B cell (primary cell): Measurements from ENCODE around the gene ESPL1. TPM values are rescaled to one million over a fixed set of nuclear protein-coding genes. Genes with fewer than 3 reads are reported as not detected.

Source experiments
- ATAC-seq: fragments of 200-7000 bp; cut with Tn5 transposase; one replicate; pipeline ENCODE4 v1.10.0; 2021; ENCODE audit warnings: low read depth, mild to moderate bottlenecking, moderate number of reproducible peaks, moderate library complexity
- CTCF ChIA-PET: fragments of 350-600 bp; sonication (Branson Sonifier 250); formaldehyde crosslinking; loops from one replicate; lab custom pipeline; 2021; ENCODE audit warnings: antibody characterized with exemption, inconsistent platforms; lab: Charles Lee
- POLR2A ChIA-PET: fragments of 350-600 bp; sonication (Branson Sonifier 250); formaldehyde crosslinking; loops from one replicate; lab custom pipeline; 2021; ENCODE audit warnings: antibody characterized with exemption; lab: Charles Lee
- DNase-seq: peaks from one replicate; pipeline ENCODE4 v3.0.0; 2013
- H2AFZ ChIP-seq: 2 replicates; pipeline ENCODE4 v1.6.1; 2012; ENCODE audit warnings: mild to moderate bottlenecking, low read depth, low read length; ENCODE audit not compliant: insufficient read depth, poor library complexity, severe bottlenecking
- H3K27ac ChIP-seq, 2 donors: 1 replicate in 1 of 2; 2 replicates in 1 of 2; pipeline ENCODE4 v1.5.1; 2012 to 2013; ENCODE audit warnings: low read length in 2 of 2, mild to moderate bottlenecking in 2 of 2, moderate library complexity in 1 of 2
- H3K27me3 ChIP-seq, 4 experiments: fragments of 200-600 bp in 1 of 4; sonication (generic) in 1 of 4; replicated peaks in 1 of 4; 1 replicate in 2 of 4; 2 replicates in 2 of 4; pipeline versions ENCODE4 v1.6.1 to v1.7.0; 2013 to 2016; ENCODE audit warnings: low read length in 3 of 4, mild to moderate bottlenecking in 2 of 4, mixed read lengths in 1 of 4, moderate library complexity in 1 of 4; ENCODE audit not compliant: insufficient read depth in 4 of 4, control insufficient read depth in 3 of 4; ENCODE audit errors: control extremely low read depth in 1 of 4
- H3K36me3 ChIP-seq, 2 experiments: replicated peaks in 1 of 2; 1 replicate in 1 of 2; 2 replicates in 1 of 2; pipeline versions ENCODE4 v1.6.1 to v1.7.1; 2013; ENCODE audit warnings: low read length in 1 of 2; ENCODE audit not compliant: insufficient read depth in 2 of 2, control insufficient read depth in 1 of 2; ENCODE audit errors: control extremely low read depth in 1 of 2, extremely low read depth in 1 of 2
- H3K4me1 ChIP-seq, 2 donors: fragments of 200-600 bp in 1 of 2; sonication (generic) in 1 of 2; 1 replicate in 1 of 2; 2 replicates in 1 of 2; pipeline versions ENCODE4 v1.5.1 to v1.6.1; 2013 to 2017; ENCODE audit warnings: low read length in 2 of 2; ENCODE audit not compliant: control insufficient read depth in 2 of 2, insufficient read depth in 2 of 2
- H3K4me2 ChIP-seq: replicated peaks from 2 replicates; pipeline ENCODE3; 2012; ENCODE audit warnings: mild to moderate bottlenecking, low read depth, low read length; ENCODE audit not compliant: poor library complexity, severe bottlenecking
- H3K4me3 ChIP-seq, 5 experiments: fragments of 200-600 bp in 1 of 5; sonication (generic) in 1 of 5; 1 replicate in 3 of 5; 2 replicates in 2 of 5; pipeline versions ENCODE4 v1.5.1 to v1.7.0; 2011 to 2016; ENCODE audit warnings: low read length in 4 of 5, mild to moderate bottlenecking in 4 of 5, low read depth in 2 of 5, control low read depth in 1 of 5, moderate library complexity in 1 of 5; ENCODE audit not compliant: insufficient read depth in 1 of 5; ENCODE audit errors: control extremely low read depth in 1 of 5, extremely low read depth in 1 of 5
- H3K79me2 ChIP-seq: fragments of 200-600 bp; sonication (generic); one replicate; pipeline ENCODE4 v1.6.0; 2016; ENCODE audit warnings: low read length; ENCODE audit not compliant: control insufficient read depth, insufficient read depth
- H3K9ac ChIP-seq: fragments of 200-600 bp; sonication (generic); 2 replicates; pipeline ENCODE4 v1.6.1; 2017; ENCODE audit warnings: mild to moderate bottlenecking, low read length, moderate library complexity
- H3K9me3 ChIP-seq, 3 donors: one replicate each; pipeline versions ENCODE4 v1.6.1 to v1.7.1; 2013; ENCODE audit warnings: low read length in 2 of 3; ENCODE audit not compliant: control insufficient read depth in 2 of 3, insufficient read depth in 1 of 3; ENCODE audit errors: control extremely low read depth in 1 of 3
- H4K20me1 ChIP-seq: 2 replicates; pipeline ENCODE4 v1.6.0; 2012; ENCODE audit warnings: mild to moderate bottlenecking, low read length; ENCODE audit not compliant: insufficient read depth, control insufficient read depth, poor library complexity, severe bottlenecking
- H3K27ac Mint-ChIP-seq: one replicate; pipeline ENCODE4 v1.8.0; 2021; ENCODE audit warnings: mixed read lengths
- H3K27me3 Mint-ChIP-seq: one replicate; pipeline ENCODE4 v1.8.0; 2021; ENCODE audit warnings: mixed read lengths
- H3K4me1 Mint-ChIP-seq: one replicate; pipeline ENCODE4 v1.8.0; 2021; ENCODE audit warnings: mixed read lengths
- H3K4me3 Mint-ChIP-seq: one replicate; pipeline ENCODE4 v1.8.0; 2021; ENCODE audit warnings: mixed read lengths
- H3K9me3 Mint-ChIP-seq: one replicate; pipeline ENCODE4 v1.8.0; 2022; ENCODE audit warnings: mixed read lengths; ENCODE audit not compliant: insufficient read depth
- CTCF ChIP-seq: fragments of 200-600 bp; IDR thresholded peaks from one replicate; pipeline ENCODE4 v1.8.0; 2022; ENCODE audit warnings: antibody characterized with exemption, mild to moderate bottlenecking
- EZH2 ChIP-seq: IDR thresholded peaks from 2 replicates; pipeline ENCODE4 v1.6.1; 2012; ENCODE audit warnings: borderline replicate concordance, low read depth, mild to moderate bottlenecking, moderate library complexity, low read length; ENCODE audit not compliant: insufficient read depth, poor library complexity, severe bottlenecking
- WGBS: methylation state at CpG from one replicate; pipeline ENCODE4 v1.1.5; 2013; ENCODE audit warnings: missing lambda C conversion rate; ENCODE audit not compliant: insufficient coverage; 5-methylcytosine and 5-hydroxymethylcytosine counted together
- intact Hi-C: fragments of 100-400 bp; cut with micrococcal nuclease; formaldehyde crosslinking; loops from one replicate; pipeline ENCODE4 v1.10.0; 2022
- polyA plus RNA-seq: library from polyadenylated mRNA; depleted of rRNA; stranded (reverse); fragments of >200 nt; gene quantifications from 2 replicates; pipeline ENCODE4 v1.2.3, GENCODE V29; 2012
- total RNA-seq, 2 donors: library from RNA; stranded (reverse); fragments of 120-200 nt in 1 of 2; gene quantifications; 1 replicate in 1 of 2; 2 replicates in 1 of 2; pipeline versions ENCODE4 v1.2.3 to v1.2.4, GENCODE V29; 2013 to 2022

Gene ESPL1
- total and polyA plus RNA-seq, 2 donors (not counting 1 experiment from before 2014, with no cell fraction given) = 0.88 to 2.4 TPM

GRCh38 chr12:53336181-53336681, 68.1 kb downstream of the ESPL1 start, which contains the start of gene SP7:
Gene SP7 (minus strand): TSS chr12:53336354. CDS start chr12:53335646, 708 bp downstream.
- peak; percentile 67 for DNase-seq
- no peaks in the 10 kb centered on the region for H3K9me3 Mint-ChIP-seq
- ChIA-PET CTCF (interaction anchor here (2.2 to 3.5 kb wide), 2 partner anchors 9 to 16 kb away, joined by 11 read pairs; no protein-coding TSS in a partner anchor), POLR2A (interaction anchor here (0.5 kb wide), 1 partner anchor 340 kb away, joined by 4 read pairs; no protein-coding TSS in a partner anchor)
- Histone ChIP-seq H3K4me3 (no peak within 1 kb of the TSS), H3K27ac (no peak within 1 kb of the TSS), H3K4me1 (peaks cover 10 to 13% of the 10 kb centered on the region in 2 donors), H3K9me3 (peaks cover 0 to 4% (median 0%) of the 10 kb centered on the region in 3 donors), H4K20me1 (no peaks in the 10 kb centered on the region), H3K79me2 (no peaks in the 10 kb centered on the region), H3K36me3 (no peaks in the 10 kb centered on the region), H3K9ac (no peak within 1 kb of the TSS), H3K27me3 (peaks cover 0 to 49% (median 25%) of the 10 kb centered on the region in 4 experiments), H3K4me2 (no peak within 1 kb of the TSS), H2AFZ (no peak within 1 kb of the TSS)
- WGBS = 5% methylated on average over 4 of the region's 15 CpGs
- TF ChIP-seq EZH2 (no peak), CTCF (no peak)
- H3K27ac Mint-ChIP-seq = peak within 1 kb of the TSS; percentile 23
- peaks cover 67% of the 10 kb centered on the region for H3K27me3 Mint-ChIP-seq
- no peak within 1 kb of the TSS for H3K4me3 Mint-ChIP-seq
- intact Hi-C loops = no loop called here
- peak; percentile 79 for ATAC-seq
- H3K4me1 Mint-ChIP-seq = peaks cover 10% of the 10 kb centered on the region

GRCh38 chr12:53338017-53338416, 69.9 kb downstream of the ESPL1 start:
- Mint-ChIP-seq H3K27me3 (peaks cover 56% of the 10 kb centered on the region), H3K27ac (no peak overlapping the region), H3K4me1 (peaks cover 10% of the 10 kb centered on the region), H3K9me3 (no peaks in the 10 kb centered on the region), H3K4me3 (no peak overlapping the region)
- no peak for TF ChIP-seq CTCF
- TF ChIP-seq EZH2 = no peak
- ATAC-seq (no peak), DNase-seq (no peak)
- Histone ChIP-seq H3K79me2 (no peaks in the 10 kb centered on the region), H3K27ac (no peak overlapping the region), H3K4me1 (peaks cover 10 to 13% of the 10 kb centered on the region in 2 donors), H3K4me2 (no peak overlapping the region), H4K20me1 (no peaks in the 10 kb centered on the region), H3K27me3 (peaks cover 0 to 46% (median 24%) of the 10 kb centered on the region in 4 experiments), H3K4me3 (no peak overlapping the region), H2AFZ (no peak overlapping the region), H3K36me3 (no peaks in the 10 kb centered on the region), H3K9me3 (peaks cover 0 to 4% (median 0%) of the 10 kb centered on the region in 3 donors), H3K9ac (no peak overlapping the region)
- POLR2A ChIA-PET = interaction anchor here (0.6 kb wide), 1 partner anchor 95 kb away, joined by 4 read pairs; no protein-coding TSS in a partner anchor
- intact Hi-C loops = no loop called here
- 7% methylated on average over 6 of the region's 11 CpGs for WGBS
- CTCF ChIA-PET = no interaction called here
